ENCODE data around the gene DCC. TPM values are rescaled to one million over a fixed set of nuclear protein-coding genes. Genes with fewer than 3 reads are reported as not detected.

The DCC gene
- polyA plus RNA-seq, 1 donor (not counting 4 experiments of a cell fraction or from before 2014, with no cell fraction given) = not detected

DNA sequence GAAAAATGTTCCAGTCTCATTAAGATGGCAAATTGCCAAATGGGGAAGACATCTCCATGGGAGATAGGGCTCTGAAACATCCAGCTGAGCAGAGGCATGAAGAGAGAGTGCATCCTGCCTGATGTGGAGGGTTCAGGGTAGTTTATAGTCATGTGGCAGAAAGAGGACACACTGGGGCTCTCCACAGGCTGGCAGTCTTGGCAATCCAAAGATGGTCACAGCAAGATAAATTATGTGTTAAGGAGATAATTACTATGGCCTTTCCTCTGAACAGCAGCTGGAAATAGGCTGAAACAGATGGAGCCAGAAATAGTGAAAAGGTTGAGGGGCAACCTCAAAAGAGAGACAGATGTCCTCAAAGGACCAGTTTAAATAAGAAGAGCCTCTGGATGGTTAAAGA is 97.2 kb downstream of the DCC start:
- Histone ChIP-seq H3K27me3 (ENCODE audit: control insufficient read depth, extremely low read depth, insufficient read depth, low read length) (no peaks in the 10 kb centered on the region), H2AFZ (ENCODE audit: control insufficient read depth, low read length) (no peak overlapping the region), H3K9me3 (ENCODE audit: control insufficient read depth, low read depth, low read length) (no peaks in the 10 kb centered on the region), H3K4me2 (ENCODE audit: control insufficient read depth, extremely low read depth, insufficient read depth, low read depth, low read length) (no peak overlapping the region), H3K27ac (ENCODE audit: control insufficient read depth, insufficient read depth, low read length) (no peak overlapping the region), H3K9ac (ENCODE audit: control insufficient read depth, extremely low read depth, insufficient read depth, low read length) (no peak overlapping the region), H3K4me3 (ENCODE audit: control insufficient read depth in 2 of 3, extremely low read depth in 1 of 3, insufficient read depth in 2 of 3, low read depth in 1 of 3, low read length in 3 of 3) (no peak overlapping the region), H4K20me1 (ENCODE audit: control insufficient read depth, extremely low read depth, insufficient read depth, low read length) (no peaks in the 10 kb centered on the region), H3K79me2 (ENCODE audit: control insufficient read depth, insufficient read depth, low read length) (no peaks in the 10 kb centered on the region), H3K36me3 (ENCODE audit: control insufficient read depth in 2 of 2, extremely low read depth in 1 of 2, insufficient read depth in 2 of 2, low read length in 2 of 2) (no peaks in the 10 kb centered on the region), H3K9me1 (ENCODE audit: control insufficient read depth, extremely low read depth, insufficient read depth, low read length) (no peaks in the 10 kb centered on the region), H3K4me1 (ENCODE audit: control insufficient read depth, extremely low read depth, insufficient read depth, low read length) (no peaks in the 10 kb centered on the region)
- dilution Hi-C loops (cut with MboI; ENCODE audit: extremely low pct_ligation_motif_present, low sequenced_read_pairs) = no loop called here
- FAIRE-seq (no peak), DNase-seq (ENCODE audit: low read depth, low spot score) (no peak)
- no peak for TF ChIP-seq EZH2 (IDR thresholded peaks at IDR 0.05; ENCODE audit: low read length)
- no peak for TF ChIP-seq CTCF (optimal IDR thresholded peaks at IDR 0.05 in 1 of 3, IDR thresholded peaks at IDR 0.05 in 1 of 3, conservative IDR thresholded peaks at IDR 0.05 in 1 of 3; ENCODE audit: extremely low read depth in 1 of 3, insufficient read depth in 2 of 3, low read length in 3 of 3)

DNA sequence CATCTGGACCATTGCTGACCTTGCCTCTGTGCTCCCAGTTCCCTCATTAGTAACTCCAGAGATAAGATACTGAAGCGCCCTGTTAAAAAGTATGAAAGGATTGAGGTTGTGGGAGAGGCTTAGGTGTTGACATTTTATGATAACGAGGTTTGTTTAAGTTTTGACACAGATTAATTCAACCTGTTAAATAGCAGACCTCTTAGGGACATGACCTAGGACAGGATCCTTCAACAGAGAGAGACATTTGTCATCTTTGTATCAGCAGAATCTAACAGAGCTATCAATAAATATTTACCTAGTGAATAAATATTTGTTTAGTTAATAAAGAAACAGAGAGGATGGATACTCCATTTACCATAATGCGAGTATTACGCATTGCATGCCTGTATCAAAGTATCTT is 99.5 kb downstream of the DCC start:
- Histone ChIP-seq H3K79me2 (ENCODE audit: control insufficient read depth, insufficient read depth, low read length) (no peaks in the 10 kb centered on the region), H3K27me3 (ENCODE audit: control insufficient read depth, extremely low read depth, insufficient read depth, low read length) (no peaks in the 10 kb centered on the region), H4K20me1 (ENCODE audit: control insufficient read depth, extremely low read depth, insufficient read depth, low read length) (no peaks in the 10 kb centered on the region), H3K9ac (ENCODE audit: control insufficient read depth, extremely low read depth, insufficient read depth, low read length) (no peak overlapping the region), H3K27ac (ENCODE audit: control insufficient read depth, insufficient read depth, low read length) (no peak overlapping the region), H3K4me2 (ENCODE audit: control insufficient read depth, extremely low read depth, insufficient read depth, low read depth, low read length) (no peak overlapping the region), H2AFZ (ENCODE audit: control insufficient read depth, low read length) (no peak overlapping the region), H3K36me3 (ENCODE audit: control insufficient read depth in 2 of 2, extremely low read depth in 1 of 2, insufficient read depth in 2 of 2, low read length in 2 of 2) (no peaks in the 10 kb centered on the region), H3K9me3 (ENCODE audit: control insufficient read depth, low read depth, low read length) (no peaks in the 10 kb centered on the region), H3K4me3 (ENCODE audit: control insufficient read depth in 2 of 3, extremely low read depth in 1 of 3, insufficient read depth in 2 of 3, low read depth in 1 of 3, low read length in 3 of 3) (no peak overlapping the region), H3K4me1 (ENCODE audit: control insufficient read depth, extremely low read depth, insufficient read depth, low read length) (no peaks in the 10 kb centered on the region), H3K9me1 (ENCODE audit: control insufficient read depth, extremely low read depth, insufficient read depth, low read length) (no peaks in the 10 kb centered on the region)
- FAIRE-seq (no peak), DNase-seq (ENCODE audit: low read depth, low spot score) (no peak)
- TF ChIP-seq CTCF (optimal IDR thresholded peaks at IDR 0.05 in 1 of 3, IDR thresholded peaks at IDR 0.05 in 1 of 3, conservative IDR thresholded peaks at IDR 0.05 in 1 of 3; ENCODE audit: extremely low read depth in 1 of 3, insufficient read depth in 2 of 3, low read length in 3 of 3) = no peak
- no peak for TF ChIP-seq EZH2 (IDR thresholded peaks at IDR 0.05; ENCODE audit: low read length)
- dilution Hi-C loops (cut with MboI; ENCODE audit: extremely low pct_ligation_motif_present, low sequenced_read_pairs) = no loop called here

Data from keratinocyte (primary cell).